ENCODE measurements around the gene GNB4.

The GNB4 gene

DNA sequence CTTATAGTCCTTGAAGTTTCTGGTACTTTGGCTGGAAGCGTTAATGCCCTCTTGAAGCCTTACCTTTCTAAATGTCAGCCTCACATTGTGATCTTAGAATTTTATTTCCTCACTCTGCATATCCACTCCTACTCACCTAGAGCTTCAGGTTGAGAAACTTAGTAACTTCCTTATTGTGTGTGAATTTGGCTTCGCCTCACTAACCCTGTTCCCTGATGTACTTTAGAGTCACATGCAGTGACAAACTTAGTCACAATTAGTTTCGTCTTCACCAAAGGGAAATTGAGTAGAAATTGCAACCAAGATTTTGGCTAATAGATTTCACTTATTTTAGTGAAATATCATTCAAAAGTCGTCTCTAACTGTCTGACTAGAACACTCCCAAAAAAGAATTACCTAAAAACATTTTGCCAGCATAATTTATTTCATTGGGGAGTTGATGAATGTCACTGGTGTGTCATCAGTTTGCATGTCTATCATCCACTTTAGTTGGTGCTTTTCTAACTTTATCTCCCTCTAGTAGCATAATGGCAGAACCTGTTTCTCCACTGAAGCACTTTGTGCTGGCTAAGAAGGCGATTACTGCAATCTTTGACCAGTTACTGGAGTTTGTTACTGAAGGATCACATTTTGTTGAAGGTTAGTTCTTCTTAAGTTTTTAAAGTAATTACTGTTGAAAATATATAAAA, 102.8 kb downstream of the GNB4 start:
- DNase-seq: no peak

GRCh38 chr3:179347345-179348194, 103.7 kb downstream of the GNB4 start, which contains the start of gene MFN1:
Gene MFN1 (plus strand): TSS chr3:179347709. CDS start chr3:179348852, 1,143 bp downstream.
- peak; percentile 95 for DNase-seq
